ENCODE data around the gene CUX1.
A peak's percentile ranks its signal among the peaks of the same experiment; 100 is the strongest.

- TF ChIP-seq CTCF (IDR thresholded peaks at IDR 0.05) (peak in 3 of 6 experiments; percentile 19 to 42 (median 29)), POLR2A (IDR thresholded peaks at IDR 0.05) (no peak)
These were observed 124.3 kb downstream of the CUX1 start for GRCh38 chr7:101941481-101942383.

All from esophagus squamous epithelium (tissue), 4 donors.